Body of pancreas (tissue), 4 donors: ENCODE data around the gene ZP1. TPM values are rescaled to one million over a fixed set of nuclear protein-coding genes. Genes with fewer than 3 reads are reported as not detected.

Source experiments
- ATAC-seq: fragments of 150-250 bp; one replicate; pipeline ENCODE4 v1.9.1; 2016
- DNase-seq, 4 donors: peaks; one replicate each; pipeline ENCODE4 v3.0.0-alpha.2; 2019
- H3K27ac ChIP-seq, 4 donors: fragments of 200-600 bp; sonication (generic); 1 replicate in 3 of 4; 2 replicates in 1 of 4; pipeline versions ENCODE4 v1.5.1 to v1.6.1; 2016 to 2019; ENCODE audit warnings: mild to moderate bottlenecking in 1 of 4, mixed read lengths in 1 of 4, moderate library complexity in 1 of 4
- H3K27me3 ChIP-seq, 2 donors: fragments of 200-600 bp; sonication (generic); one replicate each; pipeline ENCODE4 v1.6.0; 2016; ENCODE audit warnings: mild to moderate bottlenecking in 1 of 2
- H3K36me3 ChIP-seq, 2 donors: fragments of 200-600 bp; sonication (generic); replicated peaks in 1 of 2; 2 replicates each; pipeline ENCODE4 v1.5.1; 2016; ENCODE audit warnings: low read depth in 2 of 2; ENCODE audit not compliant: insufficient read depth in 1 of 2
- H3K4me1 ChIP-seq: fragments of 200-600 bp; sonication (generic); one replicate; pipeline ENCODE4 v1.6.0; 2016
- H3K4me3 ChIP-seq, 2 donors: fragments of 200-600 bp; sonication (generic); 1 replicate in 1 of 2; 2 replicates in 1 of 2; pipeline ENCODE4 v1.5.1; 2016 to 2019
- H3K9me3 ChIP-seq, 3 donors: fragments of 200-600 bp; sonication (generic); 1 replicate in 2 of 3; 2 replicates in 1 of 3; pipeline ENCODE4 v1.5.1; 2016
- CTCF ChIP-seq, 7 experiments: fragments of 450-650 bp in 4 of 7; fragments of 200-600 bp in 3 of 7; sonication (generic) in 3 of 7; IDR thresholded peaks; one replicate each; pipeline ENCODE4 v1.5.1; 2016 to 2019; ENCODE audit warnings: antibody characterized with exemption in 7 of 7
- POLR2A ChIP-seq, 3 donors: fragments of 450-650 bp; IDR thresholded peaks; one replicate each; pipeline ENCODE4 v1.6.1; 2016; ENCODE audit warnings: antibody characterized with exemption in 3 of 3, mild to moderate bottlenecking in 2 of 3
- WGBS, 2 donors: methylation state at CpG; one replicate each; pipeline ENCODE4 v1.1.5; 2017; 5-methylcytosine and 5-hydroxymethylcytosine counted together
- intact Hi-C: fragments of 100-400 bp; cut with DNase I; formaldehyde crosslinking; loops from one replicate; pipeline ENCODE4 v1.15.1; 2023
- total RNA-seq, 2 donors: library from RNA; depleted of rRNA; stranded (reverse); fragments of >200 nt; gene quantifications; one replicate each; pipeline ENCODE4 v1.1.0, GENCODE V29; 2016

The ZP1 gene
- total RNA-seq, 2 donors from 2014 or later: not detected

GRCh38 chr11:60840470-60841430, 26.6 kb upstream of the ZP1 start:
- WGBS, 2 donors: 78 to 82% methylated on average over 13 to 14 of the region's 14 CpGs
- H3K4me1 ChIP-seq: peaks cover 40% of the 10 kb centered on the region
- peak in 1 of 4 donors; percentile 38 for DNase-seq
- peak overlapping the region in 3 of 4 donors; percentile 45 to 79 (median 74) for H3K27ac ChIP-seq
- no peak overlapping the region for H3K4me3 ChIP-seq
- no peaks in the 10 kb centered on the region for H3K27me3 ChIP-seq
- TF ChIP-seq CTCF (IDR thresholded peaks at IDR 0.05) (no peak), POLR2A (IDR thresholded peaks at IDR 0.05) (no peak)
- intact Hi-C loops: no loop called here
- no peaks in the 10 kb centered on the region for H3K36me3 ChIP-seq
- ATAC-seq: no peak
- no peaks in the 10 kb centered on the region for H3K9me3 ChIP-seq

GRCh38 chr11:60841797-60842667, 25.3 kb upstream of the ZP1 start, which contains the start of gene CCDC86:
Gene CCDC86, plus strand, starts transcription at chr11:60842113. Its CDS starts 12 bp downstream, at chr11:60842125.
- 1 to 3% methylated on average over 26 to 44 of the region's 57 CpGs for WGBS, 2 donors
- TF ChIP-seq CTCF (IDR thresholded peaks at IDR 0.05): peak in 1 of 7 experiments; percentile 39
- peak; percentile 21 to 62 (median 57) for TF ChIP-seq POLR2A (IDR thresholded peaks at IDR 0.05)
- Histone ChIP-seq H3K36me3 (no peaks in the 10 kb centered on the region), H3K4me1 (peaks cover 40% of the 10 kb centered on the region), H3K4me3 (peak within 1 kb of the TSS; percentile 57 to 70), H3K27ac (peak within 1 kb of the TSS; percentile 50 to 79 (median 66)), H3K27me3 (no peaks in the 10 kb centered on the region), H3K9me3 (no peaks in the 10 kb centered on the region)
- peak; percentile 96 to 97 (median 97) for DNase-seq
- ATAC-seq: peak; percentile 96
- intact Hi-C loops: no loop called here

GRCh38 chr11:60842668-60843600, 24.4 kb upstream of the ZP1 start:
- TF ChIP-seq POLR2A (IDR thresholded peaks at IDR 0.05) (no peak), CTCF (IDR thresholded peaks at IDR 0.05) (no peak)
- peak overlapping the region in 3 of 4 donors; percentile 59 to 79 (median 74) for H3K27ac ChIP-seq
- H3K4me3 ChIP-seq: peak overlapping the region; percentile 57 to 70
- DNase-seq (no peak), ATAC-seq (no peak)
- WGBS, 2 donors: 6 to 12% methylated on average over 16 to 23 of the region's 23 CpGs
- no peaks in the 10 kb centered on the region for H3K9me3 ChIP-seq
- H3K27me3 ChIP-seq: no peaks in the 10 kb centered on the region
- peaks cover 40% of the 10 kb centered on the region for H3K4me1 ChIP-seq
- intact Hi-C loops: no loop called here
- H3K36me3 ChIP-seq: no peaks in the 10 kb centered on the region
